COLO829 (cell line): ENCODE measurements around the gene STX3.
"Not testable (repeated sequence)": the region's sequence is repeated elsewhere in the genome, so short reads cannot be mapped to it uniquely, and the experiment has no call there.

Source experiments
- DNase-seq: peaks from one replicate; pipeline ENCODE4 v3.0.0; 2012; ENCODE audit warnings: low spot score

STX3 gene

DNA sequence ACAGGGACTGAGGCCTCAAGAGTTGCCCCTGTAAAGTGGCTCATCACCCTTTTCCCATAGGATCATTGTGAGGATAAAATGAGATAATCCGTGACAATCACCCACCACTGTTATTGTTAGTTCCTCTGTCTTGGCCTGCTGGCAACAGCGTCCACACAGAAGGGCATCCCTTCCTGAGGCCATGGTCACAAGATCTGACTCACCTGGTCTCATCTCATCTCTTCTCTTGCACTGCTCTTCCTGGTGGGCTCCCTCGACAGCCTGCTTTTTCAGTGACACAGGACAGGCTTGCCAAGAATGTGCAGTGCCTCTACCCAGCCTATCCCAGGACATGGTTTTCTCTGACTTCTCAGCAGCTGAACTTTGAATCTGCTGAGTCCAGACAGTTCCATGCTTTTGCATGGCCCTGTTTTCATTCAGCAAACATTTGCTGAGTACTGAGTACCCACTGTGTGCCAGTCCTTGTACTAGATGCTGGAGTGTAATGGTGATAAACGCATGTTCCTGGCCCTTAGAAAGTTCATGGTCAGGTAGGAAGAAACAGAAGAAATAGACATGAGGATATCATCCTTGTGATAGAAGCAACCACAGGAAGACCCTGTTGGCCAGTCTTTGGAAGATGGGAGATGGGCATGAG, 3.3 kb downstream of the STX3 start:
- DNase-seq = no peak

DNA sequence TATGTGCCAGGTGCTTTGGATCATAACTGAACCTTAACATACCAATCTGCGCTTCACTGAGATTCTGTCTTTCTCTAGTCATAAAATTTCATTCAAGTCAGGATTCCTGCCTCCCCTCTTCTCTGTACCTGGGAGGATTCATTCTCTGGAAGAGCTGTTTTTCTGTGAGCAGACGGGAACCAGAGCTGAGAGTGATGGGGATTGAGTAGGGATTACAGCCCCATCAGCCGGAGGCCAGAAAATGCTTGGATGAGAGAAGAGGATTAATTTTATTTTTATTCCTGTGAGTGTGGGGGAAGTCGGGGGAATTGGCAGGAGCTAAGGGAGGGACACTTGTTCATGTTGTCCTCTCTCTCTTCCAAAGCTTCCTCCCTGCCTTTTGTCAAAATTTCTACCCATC, 4.7 kb downstream of the STX3 start:
- no peak for DNase-seq

DNA sequence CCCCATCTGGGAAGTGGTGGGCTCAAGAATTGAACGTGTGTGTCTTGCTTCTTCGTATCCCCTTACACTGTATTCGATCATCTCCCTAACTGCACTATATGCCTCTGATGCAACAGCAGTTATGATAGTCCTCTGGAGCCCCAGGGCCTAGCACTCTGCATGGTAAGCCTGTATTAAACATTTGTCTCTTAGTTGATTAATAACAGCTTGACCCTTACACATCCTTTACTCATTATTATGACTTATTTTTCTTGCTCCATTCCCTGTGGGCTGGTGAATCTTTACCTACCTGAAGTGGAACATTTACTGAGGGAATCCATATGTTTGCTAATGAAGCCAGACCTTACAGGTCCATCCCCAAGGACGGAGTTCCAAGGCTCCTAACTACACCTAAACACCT, 5.6 kb downstream of the STX3 start:
- DNase-seq = no peak

DNA sequence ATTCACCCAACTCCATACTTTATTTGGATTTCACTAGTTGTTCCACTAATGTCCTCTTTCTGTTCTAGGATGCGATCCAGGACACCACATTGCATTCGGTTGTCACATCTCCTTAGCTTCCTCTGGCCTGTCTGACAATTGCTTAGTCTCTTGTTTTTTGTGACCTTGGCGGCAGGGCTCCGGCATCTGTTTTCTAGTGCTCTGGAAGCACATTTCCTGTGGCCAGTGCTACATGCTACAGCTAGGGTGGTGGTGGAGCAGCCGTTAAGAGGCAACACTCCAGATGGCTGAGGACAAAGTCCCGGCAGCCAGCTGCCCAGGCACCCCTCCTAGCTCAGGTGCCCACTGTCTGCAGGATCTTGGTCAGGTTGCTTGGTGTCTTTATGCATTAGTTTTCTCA, 6.8 kb downstream of the STX3 start:
- no peak for DNase-seq

DNA sequence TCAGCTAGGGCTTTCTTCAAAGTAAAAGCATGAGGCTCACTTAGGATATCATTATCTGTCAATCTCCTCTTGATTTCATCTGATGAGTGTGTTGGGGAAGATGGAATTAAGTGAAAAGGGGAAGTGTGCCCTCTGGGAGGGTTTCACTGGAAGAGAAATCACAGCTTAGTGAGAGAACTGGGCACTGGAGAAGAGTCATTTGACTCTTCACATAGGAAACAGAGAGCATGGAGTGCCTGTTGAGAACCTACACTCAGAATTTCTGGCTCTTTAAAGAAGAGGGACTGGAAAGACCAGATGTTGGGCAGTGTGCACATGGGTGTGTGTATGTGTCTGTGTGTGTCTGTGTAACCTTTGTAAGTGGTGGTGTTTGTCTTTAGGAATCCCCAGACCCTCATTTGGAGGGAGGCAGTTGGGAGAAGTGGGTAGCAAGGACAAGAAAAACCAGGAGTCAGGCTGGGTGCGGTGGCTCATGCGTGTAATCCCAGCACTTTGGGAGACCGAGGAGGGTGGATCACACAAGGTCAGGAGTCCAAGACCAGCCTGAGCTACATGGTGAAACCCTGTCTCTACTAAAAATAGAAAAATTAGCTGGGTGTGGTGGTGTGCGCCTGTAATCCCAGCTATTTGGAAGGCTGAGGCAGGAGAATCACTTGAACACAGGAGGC, 10.0 kb downstream of the STX3 start:
- DNase-seq = no peak

DNA sequence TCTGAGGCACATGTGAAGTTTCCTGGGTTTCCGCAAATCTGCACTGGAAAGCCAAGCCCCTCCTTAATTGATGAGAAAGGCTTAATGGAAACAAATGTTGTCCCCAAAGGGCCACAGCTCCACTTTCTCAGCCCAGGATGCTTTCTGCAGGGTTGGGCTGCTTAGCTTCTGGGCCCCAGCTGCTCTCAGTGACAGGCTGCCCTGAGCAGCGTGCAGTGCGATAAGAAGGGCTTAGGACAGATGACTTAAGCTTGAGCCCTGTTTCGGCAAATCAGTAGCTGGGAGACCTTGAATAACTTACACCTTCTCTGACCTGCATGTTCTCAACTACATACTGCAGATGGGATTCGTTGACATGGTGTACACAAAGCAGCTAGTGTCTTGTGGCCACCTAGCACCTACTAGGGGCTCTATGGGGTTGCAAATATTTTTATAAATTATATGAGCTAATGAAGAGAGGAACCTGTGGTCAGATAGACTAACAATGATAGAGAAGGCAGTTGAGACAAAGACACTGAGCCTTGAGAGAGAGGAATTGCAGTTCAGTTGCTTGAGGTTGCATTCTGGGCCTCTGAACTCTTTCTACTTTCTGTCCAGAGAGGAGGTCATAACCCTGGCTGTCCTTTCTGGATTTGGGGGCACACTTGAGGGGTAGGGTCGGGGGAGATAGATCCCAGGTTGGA, 11.5 kb downstream of the STX3 start:
- DNase-seq = no peak

DNA sequence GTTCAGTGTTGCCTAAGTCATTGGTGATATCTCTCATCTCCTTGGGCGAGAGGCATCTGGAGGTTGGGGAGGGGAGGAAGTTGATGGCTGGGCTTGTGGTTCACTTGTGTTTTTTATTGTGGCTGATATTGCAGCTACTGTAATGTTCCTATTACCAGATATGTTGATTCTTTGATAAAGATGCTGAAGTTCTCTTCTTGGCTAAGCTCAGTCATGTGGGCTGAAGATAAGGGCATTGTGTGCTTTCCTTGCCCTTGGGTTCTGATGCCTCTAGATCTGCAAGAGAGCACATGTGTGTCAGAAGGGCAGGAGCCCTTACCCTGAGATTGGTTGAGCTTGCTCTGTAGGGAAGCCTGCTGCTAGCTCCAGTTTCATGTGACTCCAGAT, 12.0 kb downstream of the STX3 start:
- DNase-seq = no peak

DNA sequence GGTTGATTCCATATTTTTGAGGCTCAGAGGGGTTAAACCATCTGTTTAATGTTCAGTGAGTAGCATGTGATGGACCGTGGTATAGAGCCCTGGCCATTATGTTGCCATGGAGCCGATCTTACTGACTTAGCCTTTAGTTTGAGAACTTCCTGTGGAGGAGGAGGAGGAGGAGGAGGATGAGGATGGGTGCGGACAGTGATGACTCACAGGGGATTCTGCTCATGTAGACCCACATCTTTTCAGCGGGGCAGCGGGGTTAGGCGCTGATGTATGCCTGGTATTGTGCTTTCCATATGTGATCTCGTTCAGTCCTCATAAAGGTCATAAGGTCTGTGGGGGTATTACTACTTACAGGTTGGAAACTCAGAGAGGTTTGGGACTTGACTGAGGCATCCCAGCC, 13.9 kb downstream of the STX3 start:
- DNase-seq = peak; percentile 22

DNA sequence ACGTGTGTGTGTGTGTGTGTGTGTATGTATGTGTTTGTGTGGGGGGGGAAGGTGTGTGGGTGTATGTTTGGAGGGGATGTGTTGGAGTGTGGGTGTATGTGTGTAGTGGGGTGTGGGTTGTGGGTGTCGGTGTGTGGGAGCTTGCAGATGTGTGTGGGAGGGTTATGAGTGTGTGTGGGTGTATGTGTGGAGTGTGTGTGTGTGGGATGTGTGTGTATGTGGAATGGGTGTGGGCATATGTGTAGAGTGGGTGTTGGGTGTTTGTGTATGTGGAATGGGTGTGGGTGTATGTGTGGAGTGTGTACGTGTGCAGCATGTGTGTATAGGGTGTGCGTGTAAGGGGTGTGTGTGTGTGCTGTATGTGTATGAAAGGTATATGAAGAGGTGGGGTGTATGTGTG, 14.7 kb downstream of the STX3 start:
- no peak for DNase-seq

DNA sequence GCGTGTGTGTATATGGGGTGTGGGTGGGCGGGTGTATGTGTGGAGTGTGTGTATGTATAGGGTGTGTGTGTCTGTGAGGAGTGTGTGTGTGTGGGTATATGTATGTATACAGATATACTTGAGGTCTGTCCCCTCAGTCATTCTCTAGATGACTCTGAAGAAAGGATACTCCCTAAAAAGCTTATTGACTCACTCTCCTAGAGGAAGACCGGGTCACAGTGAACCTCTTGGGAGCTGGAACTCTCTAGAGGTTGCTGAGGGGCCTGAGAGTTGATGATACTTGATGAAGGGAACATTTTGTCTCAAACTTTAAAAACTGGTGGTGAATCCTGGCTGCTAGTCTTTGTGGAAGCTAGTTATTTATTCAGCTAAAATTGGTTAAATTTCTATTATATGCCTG, 15.1 kb downstream of the STX3 start:
- no peak for DNase-seq

DNA sequence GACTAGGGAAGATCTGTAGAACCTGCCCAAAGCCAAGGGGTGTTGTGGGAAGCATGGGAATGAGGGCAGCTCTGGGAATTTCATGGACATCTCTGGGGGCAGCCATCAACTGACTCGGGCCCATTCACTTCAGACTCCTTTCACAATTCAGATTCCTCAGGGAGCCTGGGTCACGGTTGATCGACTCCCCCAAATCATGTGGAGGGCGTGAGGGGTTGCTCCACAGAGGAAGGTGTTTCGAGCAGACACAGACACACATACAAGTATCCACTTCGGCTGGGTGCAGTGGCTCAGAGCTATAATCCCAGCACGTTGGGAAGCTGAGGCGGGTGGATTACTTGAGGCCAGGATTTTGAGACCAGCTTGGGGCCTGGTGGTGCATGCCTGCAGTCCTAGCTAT, 15.7 kb downstream of the STX3 start:
- no peak for DNase-seq

DNA sequence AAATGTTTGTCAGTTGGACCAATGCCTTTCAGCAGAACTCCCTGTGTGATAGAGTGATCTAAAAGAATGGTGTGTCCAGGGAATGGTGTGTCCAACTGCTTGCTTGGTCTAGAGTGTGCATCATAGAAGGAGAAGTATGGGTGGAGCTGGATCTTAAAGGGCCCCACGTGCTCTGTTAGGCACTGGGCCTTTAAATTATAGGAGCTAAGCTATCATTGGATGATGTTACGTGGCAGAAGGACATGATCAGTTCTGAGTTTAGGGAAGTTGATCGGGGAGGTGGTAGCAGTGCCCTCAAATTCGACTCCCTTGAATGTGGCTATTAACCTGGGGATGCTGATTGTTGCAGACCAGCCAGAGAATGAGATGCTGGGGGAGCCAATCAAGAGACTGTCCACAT, 16.4 kb downstream of the STX3 start:
- no peak for DNase-seq

DNA sequence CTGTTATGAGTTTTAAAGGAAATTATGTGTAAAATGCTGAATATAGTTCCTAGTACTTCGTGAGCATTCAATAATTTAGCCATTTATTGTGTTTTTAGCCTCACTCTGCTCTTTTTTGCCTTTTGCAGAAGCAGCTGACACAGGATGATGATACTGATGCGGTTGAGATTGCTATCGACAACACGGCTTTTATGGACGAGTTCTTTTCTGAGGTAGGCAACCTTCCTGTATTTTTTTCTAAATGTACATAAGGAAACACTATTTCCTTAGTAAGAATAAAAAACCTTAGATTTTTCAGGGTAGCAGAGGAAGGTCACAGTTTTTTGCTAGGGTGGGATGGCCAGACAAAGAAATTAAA, 17.9 kb downstream of the STX3 start:
- no peak for DNase-seq

DNA sequence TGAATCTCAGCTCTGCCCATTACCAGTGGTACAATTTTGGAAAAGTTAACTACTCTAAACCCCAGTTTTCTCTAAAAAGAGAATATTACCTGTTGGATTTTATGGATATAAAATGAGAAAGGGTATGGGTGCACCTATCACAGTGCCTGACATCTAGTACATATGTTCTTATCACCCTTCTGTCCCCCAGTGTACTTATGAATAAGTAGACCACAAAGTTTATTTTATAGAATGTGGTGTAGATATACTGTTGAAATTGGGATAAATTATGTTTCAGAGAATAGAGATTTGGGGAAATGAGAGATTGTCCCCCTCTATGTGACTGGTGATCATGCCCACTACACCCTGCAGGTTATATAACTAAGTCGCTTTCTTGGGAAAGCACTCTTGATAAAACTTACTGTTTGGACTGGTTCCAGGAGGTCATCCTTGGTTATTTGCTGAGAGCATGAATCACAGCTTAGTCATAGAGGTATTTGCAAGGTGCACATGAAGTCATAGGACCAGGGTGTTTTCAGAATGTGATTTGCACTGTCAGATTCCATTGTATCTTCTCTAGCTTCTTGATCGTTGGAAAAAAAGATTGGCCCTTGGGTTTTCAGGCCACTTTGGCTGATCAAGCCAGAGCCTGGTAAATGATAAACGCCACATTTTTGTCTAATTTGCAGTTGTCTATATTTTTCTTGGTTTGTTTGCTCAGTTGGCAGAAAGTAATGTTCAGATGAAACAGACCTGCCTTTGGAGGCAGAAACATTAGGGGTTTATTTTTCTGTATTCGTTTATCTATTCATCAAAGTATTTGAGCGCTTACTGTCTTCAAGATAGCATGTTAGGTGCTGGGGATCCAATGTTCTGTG, 21.3 kb downstream of the STX3 start:
- peak; percentile 45 for DNase-seq

DNA sequence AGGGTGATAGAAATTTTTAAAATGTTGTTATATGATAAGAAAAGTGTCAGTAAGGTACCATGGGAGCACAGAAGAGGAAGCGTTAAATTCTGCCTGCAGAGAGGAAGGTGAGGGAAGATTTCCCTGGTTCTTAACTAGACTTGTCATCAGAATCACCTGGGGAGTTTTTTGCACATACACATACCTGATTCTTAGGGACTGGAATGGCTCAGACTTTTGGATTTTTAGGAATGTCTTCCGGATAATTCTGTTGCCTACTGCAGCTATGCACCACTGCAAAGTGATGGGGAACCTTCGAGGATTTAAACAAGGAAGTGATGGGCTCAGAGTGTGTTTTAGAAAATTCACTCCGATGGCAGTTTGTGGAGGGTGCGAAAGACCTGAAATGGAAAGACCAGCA, 21.9 kb downstream of the STX3 start:
- no peak for DNase-seq

DNA sequence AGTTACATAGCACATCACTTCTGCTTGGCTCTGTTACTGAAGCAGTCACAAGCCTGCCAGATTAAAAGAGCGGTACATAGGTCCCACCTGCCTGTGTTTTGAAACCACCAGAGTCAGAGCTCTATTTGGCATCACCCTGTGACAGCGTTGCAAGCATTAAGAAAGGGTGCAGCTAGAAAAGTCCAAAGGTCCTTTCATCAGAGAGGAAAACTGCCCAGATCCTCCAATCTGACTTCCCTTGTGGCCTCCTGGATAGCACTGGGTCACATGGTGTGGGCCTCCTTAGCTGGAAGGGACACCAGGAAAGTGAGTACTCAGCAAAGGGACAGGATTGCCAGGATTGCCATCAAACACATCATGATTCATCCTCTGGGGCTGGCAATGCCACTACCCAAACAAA, 22.9 kb downstream of the STX3 start:
- DNase-seq = no peak

DNA sequence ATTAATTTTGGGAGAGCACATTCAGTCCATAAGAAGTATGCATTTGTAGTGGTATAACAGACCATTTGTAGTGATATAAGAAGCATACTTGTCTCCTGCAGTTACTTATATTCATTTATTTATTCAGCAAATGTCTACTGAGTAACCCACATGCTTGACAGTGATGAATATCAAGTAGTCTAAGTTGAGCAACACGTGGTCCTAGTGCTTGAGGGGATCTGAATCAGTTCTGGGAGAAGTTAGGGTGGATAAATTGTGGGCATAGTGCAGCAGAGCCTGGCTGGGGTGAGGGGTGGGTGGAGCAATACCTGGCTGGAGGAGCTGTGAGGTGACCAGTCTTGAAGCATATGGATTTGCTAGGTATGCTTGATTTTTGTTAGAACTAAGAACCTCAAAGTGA, 24.3 kb downstream of the STX3 start:
- DNase-seq = no peak

DNA sequence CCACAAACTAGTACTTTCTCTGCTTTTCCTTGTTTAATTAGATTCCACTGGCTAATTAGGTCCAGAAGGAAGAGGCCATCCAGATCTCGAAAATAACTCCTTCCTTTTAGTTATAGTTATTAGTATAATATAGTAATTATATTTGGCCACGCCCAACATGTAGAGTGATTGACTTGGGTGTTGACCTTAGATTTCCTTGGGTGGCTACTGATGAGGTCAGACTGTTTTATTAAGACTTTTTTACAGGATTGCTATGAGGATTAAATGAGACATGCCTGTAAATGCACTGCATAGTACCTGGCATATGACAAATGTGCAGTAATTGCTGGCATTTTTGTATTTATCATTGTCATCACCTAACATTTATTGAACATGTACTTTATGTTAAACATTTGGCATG, 26.9 kb downstream of the STX3 start:
- DNase-seq = no peak

DNA sequence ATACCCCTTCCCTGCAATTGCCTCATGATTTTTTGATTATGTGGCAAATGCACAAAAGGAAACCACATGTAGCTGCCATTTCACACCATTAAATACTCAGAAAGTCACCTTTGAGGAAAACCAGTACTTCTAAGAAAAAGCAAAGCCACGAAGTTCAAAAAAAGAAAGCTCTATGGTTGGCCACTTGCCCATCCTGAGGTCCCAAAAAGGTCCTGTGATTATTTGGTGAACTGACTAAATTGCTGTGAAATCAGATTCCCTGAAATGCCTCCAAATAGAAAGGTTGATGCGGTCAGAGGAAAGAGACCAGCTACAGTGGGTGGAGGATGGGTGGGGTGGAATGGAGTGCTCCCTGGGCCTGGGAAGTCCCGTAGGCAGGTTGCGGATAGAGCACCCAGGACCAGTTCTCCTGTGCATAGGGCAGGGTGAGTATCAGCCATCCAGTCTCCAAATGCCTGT, 28.5 kb downstream of the STX3 start:
- no peak for DNase-seq

DNA sequence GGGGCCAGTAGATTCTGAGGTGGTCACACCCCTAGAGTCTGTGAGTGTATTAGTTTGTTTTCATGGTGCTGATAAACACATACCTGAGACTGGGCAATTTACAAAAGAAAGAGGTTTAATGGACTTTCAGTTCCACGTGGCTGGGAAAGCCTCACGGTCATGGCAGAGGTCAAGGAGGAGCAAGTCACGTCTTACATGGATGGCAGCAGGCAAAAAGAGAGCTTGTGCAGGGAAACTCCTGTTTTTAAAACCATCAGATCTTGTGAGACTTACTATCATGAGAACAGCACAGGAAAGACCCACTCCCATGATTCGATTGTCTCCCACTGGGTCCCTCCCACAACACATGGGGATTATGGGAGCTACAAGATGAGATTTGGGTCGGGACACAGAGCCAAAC, 29.3 kb downstream of the STX3 start:
- not testable (repeated sequence) for DNase-seq

DNA sequence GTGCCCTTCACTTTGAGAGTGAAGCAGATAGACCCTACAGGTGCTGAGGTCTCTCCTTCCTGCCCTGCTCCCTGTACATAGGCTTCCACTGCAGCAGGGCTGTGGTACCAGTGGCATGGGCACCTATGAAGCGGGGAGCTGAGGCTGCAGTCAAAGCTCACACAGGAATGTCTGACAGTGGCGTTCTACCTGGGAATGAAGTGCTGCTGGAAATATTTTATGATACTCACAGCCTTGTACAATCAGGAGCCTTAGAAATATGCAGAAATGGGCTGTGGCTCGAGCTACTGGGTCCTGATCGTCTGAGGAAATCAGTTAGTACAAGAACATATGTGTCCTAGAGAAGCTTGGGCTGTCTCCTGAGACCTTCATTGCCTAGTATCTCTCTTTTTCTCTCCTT, 30.6 kb downstream of the STX3 start:
- no peak for DNase-seq

DNA sequence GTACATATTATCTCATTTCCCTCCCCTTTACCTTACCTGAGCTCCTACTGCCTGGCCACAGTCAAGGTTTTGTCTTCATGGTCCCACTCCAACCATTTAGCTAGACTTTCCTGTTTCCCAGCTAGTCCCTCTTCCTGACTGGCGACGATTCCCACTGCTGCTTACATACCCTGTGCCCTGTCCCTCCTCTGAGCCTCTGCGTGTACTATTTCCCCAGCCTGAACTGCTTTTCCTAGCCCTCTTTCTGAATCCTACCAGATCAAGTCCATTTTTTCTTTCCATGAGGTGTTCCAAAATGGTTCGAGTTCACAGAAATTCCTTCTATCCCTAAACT, 32.0 kb downstream of the STX3 start:
- no peak for DNase-seq

DNA sequence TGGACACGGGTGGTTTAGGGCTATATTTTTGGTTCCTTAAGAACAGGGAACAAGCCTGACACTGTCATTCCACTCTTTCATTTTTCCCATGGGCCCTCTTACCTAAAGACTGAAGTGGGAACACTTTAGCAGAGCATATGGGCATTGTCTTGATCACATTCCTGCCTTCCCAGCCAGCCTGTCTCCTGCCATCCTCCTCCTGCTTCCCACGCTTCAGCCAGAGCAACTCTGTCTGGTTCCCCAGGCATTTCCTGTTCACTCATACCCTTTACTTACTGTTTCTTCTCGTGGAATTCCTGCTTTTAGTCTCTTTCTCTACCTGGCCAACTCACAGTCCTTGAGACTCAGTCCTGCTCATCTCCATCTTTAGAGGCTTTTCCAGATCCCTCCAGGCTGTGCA, 32.6 kb downstream of the STX3 start:
- peak; percentile 55 for DNase-seq
